Measurements from ENCODE around the gene KCNS1.
A peak's percentile ranks its signal among the peaks of the same experiment; 100 is the strongest.

The KCNS1 gene

DNA sequence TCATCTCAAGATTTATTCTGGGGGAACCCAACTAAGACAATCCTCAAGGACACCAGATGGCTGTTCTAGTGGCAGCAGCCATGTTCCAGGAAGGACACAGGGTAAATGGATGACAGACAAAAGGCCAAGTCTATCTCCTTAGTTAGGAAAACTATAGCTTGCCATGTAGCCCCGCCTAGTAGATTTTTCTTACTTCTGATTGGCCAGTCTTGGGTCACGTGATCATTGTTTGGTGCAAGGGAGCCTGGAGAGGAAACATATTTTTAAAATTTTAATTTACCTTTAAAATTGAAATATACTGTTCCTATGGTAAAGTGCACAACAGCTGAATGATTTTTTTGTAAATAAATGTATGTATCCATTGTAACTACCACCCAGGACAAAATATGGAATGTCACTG lies 4.4 kb upstream of the KCNS1 start:
- DNase-seq (ENCODE audit: low read depth), result no peak

DNA sequence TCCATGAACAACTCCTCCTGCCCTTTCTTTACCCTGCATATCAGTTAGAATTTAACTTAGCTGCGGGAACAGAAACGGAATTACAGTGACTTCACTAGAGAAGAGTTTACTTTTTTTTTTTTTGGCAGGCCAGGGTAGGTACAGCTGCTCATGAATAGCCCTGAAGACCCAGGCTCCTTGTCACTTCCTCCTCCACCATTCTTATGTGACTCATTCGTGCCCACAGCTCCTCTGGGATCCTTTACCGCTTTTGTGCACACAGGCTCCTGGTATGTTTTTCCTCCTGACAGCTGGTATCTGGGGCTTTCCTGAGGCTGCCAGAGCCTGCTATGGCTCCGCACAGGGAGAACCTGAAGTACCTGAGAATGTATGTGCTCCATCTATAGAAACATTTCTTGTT lies 3.9 kb upstream of the KCNS1 start:
- DNase-seq (ENCODE audit: low read depth), result no peak

DNA sequence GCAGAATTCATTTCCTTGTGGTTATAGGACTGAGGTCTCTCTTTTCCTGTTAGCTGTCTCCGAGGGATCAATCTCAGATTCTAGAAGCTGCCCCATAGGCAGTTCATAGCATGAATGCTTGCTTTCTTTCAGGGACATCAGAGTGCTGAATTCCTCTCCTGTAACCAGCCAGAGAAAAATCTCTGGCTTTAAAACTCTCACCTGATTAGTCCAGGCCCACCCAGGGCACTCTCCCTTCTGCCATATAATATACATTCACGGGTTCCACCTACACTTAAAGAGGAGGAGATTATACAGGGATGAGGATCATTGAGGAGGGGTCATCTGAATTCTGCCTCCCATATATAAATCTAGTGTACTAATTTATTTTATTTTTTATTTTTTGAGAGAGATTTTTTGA lies 2.1 kb upstream of the KCNS1 start:
- DNase-seq (ENCODE audit: low read depth), result no peak

DNA sequence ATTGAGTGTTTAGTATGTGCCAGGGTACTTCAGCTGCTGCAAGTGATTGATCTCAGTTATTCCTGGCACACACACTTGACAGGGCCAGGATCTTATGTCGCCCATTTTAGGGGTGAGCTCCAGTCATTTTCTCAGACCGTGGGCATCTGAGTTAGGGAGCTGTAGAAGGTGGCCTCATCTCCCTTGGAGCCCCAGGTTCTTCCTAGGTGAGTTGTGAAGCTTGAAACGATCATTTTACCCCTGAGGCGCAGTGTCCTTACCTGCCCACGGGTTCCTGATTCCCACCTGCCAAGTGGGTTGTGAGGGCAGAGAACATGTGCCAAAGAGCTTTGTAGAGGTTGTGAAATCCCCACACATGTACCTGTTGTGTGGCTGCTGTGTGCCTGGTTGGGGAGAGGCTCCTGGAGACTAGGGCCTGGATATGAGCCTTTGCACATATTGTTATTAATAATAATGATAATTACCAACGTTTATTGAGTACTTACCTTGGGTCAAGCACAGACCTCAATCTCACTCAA lies 465 bp upstream of the KCNS1 start:
- DNase-seq (ENCODE audit: low read depth), result no peak

DNA sequence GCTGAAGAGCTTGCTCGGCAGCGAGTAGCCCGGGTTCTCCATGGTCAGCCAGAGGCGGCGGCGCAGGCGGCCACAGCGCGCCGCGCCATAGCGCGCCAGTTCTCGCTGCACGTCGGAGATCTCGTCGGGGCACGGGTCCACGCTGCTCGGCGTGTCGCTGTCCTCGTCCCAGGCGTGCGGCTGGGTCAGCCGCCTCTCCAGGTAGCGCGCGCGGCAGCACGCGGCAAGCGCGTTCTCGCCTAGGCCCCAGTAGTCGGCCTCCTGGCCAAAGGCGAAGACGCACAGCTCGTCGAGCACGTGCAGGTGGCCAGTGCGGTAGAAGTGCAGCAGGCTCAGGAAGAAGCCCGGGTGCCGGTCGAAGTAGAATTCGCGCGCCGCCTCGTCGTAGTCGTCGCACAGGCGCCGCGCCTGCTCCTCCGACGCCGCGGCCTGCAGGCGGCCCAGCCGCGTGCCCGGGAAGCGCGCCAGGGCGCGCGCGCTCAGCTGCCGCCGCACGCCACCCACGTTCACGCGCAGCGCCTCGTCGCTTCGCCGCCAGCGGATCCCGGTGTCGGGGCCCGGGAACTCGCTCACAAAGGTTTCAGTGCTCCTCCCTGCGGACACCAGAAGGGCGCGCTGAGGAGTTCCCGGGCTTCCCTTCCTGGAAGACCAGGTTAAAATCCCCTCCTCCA lies 2.7 kb downstream of the KCNS1 start:
- no peak for DNase-seq (ENCODE audit: low read depth)

DNA sequence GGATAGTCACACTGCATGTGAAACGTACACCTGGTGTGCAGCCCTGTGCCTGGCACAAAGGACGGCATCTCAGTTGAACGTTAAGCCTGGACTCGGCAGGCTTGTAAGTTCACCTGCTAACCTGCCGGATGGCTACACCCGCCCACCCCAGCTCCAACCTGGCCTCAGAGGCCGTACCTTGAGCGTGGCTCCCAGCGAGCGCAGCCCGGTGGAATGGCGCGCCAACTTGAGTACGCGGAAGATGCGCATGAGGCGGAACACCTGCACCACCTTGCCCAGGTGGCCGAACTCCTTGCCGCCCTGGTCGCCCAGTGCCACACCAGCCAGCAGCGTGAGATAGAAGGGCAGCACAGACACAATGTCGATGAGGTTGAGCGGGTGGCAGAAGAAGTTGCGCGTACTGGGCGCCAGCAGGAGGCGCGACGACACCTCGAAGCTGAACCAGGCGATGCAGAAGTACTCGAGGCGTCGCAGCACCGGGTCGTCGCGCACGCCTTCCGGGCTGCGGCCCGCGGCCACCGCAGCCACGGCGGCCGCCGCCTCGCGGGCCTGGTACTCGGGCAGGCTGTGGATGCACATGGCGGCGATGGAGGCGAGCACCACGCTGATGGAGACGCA lies 3.3 kb downstream of the KCNS1 start:
- DNase-seq (ENCODE audit: low read depth), result peak; percentile 24

DNA sequence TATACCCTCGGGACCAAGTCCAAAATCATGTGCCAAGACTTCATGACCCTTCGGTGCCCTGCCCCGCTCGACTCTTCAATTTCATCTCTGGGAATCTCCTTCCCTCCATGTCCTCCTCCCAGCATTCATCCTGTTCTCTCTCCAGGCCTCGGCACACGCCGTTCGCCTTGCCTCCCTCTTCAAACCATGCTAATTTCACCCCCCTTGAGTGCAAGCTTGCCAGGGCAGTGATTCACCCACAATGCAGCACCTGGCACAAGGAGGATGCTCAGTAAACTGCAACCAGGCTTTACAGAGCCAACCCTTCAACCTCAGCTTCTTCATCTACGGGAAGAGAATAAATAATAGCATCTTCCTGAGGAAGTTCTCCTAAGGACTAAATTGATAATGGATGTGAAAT lies 4.1 kb downstream of the KCNS1 start:
- no peak for DNase-seq (ENCODE audit: low read depth)

DNA sequence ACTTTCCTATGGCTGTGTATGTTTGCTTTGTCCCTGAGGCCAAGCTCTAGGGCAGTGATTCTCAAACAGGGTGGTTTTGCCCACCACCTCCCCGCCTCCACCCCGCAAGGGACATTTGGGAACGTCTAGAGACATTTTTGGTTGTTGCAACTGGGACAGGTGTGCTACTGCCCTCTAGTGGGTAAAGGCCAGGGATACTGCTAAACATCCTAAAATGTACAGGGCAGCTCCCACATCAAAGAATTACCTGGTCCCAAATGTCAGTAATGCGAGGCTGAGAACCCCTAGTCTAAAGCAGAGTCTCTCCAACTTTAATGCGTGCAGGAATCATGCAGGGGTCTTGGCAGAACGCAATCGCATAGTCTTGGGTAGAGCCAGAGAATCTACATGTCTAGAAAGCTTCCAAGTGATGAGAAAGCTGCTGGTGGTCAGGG lies 5.1 kb downstream of the KCNS1 start:
- peak; percentile 45 for DNase-seq (ENCODE audit: low read depth)

DNA sequence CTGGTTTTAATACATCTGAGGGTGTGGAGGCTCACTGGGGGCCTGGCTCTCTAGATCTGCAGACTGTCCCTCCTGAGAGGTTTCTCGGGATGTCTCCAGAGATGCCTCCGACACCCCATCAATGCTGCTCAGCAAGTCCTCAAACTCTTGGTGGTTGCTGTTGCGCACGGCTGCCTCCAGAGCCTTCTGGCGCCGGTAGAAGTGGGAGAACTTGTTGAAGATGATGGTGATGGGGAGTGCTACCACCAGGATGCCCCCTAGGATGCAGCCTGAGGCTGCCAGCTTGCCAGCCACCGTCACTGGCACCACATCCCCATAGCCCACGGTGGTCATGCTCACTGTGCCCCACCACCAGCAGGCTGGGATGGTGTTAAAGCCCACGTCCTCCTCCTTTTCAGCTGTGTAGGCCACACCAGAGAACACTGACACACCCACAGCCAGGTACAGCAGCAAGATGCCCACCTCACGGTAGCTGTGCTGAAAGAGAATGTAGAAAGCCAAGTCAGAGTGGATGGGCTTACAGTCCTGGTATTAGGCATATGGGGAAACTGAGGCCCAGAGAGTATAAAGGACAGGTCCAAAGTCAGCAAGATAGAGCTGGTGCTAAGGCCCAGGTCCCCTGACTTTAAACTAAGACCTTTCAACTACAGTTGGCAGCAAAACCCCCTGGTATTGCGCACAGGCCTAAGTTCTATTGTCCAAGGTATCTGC lies 5.9 kb downstream of the KCNS1 start:
- no peak for DNase-seq (ENCODE audit: low read depth)

DNA sequence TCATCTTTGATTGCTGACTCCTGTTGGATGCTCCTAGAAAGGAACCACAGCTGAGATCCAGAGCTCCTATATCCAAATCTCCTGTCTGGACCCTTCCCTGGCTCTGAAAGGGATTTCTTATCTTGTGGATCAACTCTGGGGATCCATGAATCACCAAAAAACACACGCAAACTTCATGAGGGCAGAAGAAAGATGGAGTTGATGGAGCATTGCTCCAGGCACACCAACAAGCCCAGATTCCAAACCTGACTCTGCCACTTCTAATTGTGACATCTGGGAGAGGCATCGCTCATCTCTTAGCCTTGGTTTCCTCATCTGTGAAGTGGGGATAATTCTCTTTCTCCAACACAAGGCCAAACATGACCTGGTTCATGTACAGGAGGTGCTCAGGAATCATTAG lies 6.7 kb downstream of the KCNS1 start:
- no peak for DNase-seq (ENCODE audit: low read depth)

DNA sequence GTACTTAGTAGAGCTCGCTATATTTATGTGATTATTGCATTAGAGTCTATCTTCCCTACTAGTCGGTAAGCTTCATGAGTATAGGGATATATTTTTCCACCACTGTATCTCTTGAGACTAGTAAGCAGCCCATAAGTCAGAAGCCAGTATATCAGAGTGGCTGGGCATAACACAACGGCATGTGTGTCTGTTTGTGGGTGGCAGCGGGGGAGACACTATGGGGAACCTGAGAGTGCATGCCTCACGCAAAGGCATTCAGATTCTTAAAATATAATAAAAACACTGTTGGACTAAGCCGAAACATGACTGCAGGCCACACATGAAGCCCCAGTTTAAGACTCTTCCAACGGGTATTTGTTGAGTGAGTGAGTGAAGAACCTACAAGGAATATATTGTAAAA lies 8.0 kb downstream of the KCNS1 start:
- DNase-seq (ENCODE audit: low read depth), result no peak

DNA sequence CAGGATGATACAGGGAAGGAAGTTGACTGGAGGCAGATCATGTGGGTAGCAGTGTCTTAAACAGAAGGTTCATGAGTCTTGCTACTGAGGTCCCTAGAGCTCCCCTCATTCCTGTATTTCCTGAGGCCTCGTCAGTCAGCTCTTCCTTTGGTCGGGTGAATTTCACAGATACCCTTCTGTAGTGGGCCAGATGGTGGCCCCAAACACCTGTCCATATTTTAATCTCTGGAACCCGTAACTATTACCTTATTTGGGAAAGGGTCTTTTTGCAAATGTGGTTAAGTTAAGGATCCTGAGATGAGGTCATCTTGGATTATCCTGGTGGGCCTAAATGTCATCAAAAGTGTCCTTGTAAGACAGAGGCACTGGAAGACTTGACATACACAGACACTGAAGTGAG lies 9.6 kb downstream of the KCNS1 start:
- DNase-seq (ENCODE audit: low read depth), result no peak

DNA sequence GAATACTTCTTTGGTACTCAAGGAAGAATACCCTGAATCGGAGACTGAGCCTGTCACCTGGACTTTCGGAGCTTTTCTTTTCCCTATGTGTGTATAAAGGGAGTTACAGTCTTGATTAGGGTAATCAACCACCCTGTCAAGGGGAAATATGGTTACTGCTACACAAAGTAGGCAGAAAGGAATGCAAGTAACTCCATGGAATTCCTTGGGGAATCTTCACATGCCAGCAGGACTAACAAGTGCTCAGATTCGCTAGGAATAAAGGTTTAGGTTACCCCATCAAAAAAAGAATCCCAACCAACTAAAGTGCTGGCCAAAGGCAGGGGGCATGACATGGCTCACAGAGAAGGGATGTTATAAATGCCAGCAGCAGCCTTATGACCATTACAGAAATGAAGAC lies 10.4 kb downstream of the KCNS1 start:
- no peak for DNase-seq (ENCODE audit: low read depth)

DNA sequence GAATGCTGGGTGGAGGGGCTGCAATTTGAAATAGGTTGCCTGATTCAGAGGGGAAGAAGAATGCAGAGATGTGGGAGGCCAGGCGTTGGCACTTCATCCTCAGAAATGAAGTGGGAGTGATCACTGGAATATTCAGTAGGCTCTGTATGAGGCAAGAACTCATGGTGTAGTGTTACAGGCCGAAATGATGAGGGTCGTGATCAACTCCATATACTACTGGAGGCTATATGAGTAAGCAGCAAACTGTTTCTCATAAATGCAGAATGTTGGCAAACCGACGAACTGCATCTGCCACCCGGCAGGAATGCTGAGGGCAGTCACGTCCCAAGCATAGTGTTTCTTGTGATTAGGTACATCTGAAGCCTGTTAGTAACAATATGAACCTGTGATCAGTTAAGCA lies 12.7 kb downstream of the KCNS1 start:
- no peak for DNase-seq (ENCODE audit: low read depth)

DNA sequence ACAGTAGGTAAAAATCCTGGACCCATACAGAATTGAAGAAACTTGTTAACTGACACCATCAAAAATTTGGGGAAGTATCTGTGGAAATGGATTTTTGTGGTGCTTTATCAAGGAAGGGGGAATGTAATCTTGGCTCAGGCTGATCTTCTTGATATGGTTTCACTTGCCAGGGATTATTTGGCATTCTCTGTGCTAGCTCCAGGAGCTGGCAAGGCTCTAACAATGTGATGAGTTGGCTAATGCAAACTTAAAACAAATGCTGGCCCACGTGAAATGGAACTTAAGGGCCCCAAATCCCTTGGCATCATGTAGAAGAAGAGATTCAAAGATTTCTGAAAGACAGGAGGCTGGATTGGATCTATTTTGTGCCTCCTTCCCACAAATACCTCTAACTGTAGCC lies 13.1 kb downstream of the KCNS1 start:
- DNase-seq (ENCODE audit: low read depth), result no peak

DNA sequence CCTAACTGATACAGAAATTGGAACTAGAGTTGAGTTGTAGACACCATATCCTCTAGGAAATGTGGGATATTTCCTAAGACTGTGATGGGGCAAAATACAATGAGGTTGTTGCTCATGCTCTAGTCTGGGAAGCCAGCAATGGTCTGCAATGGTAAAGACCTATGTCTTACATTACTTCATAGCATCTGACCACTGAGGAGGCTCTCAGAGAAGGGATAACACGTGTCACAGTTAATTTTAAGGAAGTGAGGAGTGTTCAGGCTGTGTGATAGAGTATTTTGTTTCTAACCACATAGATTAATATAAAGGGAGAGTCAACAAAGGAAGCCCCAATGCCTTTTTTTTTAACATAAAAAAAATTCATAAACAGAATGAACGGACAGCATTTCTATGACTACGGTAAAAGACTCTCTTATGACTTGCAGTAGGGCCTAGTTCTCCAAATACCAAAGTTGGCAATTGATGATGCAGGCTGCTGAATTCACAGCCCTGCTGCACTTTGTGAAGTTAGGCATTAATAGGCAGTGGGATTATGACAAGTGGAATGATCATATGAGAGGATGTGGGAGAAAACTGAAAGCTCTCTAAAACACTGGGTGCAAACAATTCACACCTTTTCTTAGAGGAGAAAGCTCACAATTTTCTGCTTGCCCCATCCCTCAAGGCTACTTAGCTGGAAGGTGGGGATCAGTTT lies 13.7 kb downstream of the KCNS1 start:
- no peak for DNase-seq (ENCODE audit: low read depth)

DNA sequence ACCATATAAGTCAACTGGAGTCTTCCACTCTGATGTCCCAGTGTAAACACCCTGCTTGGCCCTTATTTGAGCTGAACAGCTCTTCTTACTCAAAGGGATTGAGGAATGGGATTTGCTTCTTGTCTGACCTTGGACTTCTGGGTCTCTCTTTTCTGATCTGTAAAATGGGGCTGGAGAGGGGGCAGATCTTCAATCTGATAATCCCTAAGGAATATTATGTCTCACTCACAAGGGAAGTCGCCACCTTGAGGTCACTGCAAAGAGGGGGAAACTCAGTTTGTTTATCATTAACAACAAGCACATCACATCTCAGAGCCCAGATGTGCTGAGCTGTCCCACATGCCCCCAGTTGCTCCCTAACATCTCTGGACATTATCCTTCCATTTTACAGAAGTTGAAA lies 15.1 kb downstream of the KCNS1 start:
- no peak for DNase-seq (ENCODE audit: low read depth)

DNA sequence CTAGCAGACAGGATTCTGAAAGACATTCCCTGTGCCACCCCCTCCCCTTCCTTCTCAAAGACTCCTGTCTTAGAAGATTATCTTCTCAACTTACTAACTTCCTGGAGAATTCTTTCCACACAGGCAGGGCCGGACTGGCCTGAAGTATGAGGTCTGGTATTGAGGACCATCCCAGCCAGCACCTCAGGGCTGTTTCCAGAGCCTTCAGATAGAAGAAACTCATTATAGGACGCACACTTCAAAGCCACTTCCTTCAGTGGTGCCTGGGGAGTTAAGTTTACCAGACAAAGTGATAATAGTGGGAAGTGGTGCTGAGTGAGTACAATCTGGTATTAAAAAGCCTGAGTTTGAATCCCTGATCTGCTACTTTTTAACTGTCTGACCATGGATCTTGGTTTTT lies 15.6 kb downstream of the KCNS1 start:
- no peak for DNase-seq (ENCODE audit: low read depth)

DNA sequence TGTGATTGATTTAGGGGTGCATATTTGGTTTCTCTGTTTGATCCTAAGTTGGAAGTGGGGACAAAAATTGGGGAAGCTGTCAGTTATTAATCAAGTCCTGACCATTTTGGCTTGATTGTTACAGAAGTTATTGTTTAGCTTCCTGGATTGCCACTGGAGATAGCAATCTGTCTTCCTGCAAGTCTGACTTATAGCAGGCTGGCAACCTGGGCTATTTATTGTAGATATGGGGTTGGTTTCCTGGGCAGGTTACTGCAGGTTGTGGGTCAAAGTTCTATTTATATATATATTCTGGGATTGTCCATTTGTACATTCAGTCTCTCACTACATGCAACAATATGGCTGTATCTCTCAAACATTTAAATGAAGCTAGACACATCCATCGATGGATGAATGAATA lies 17.8 kb downstream of the KCNS1 start:
- no peak for DNase-seq (ENCODE audit: low read depth)

DNA sequence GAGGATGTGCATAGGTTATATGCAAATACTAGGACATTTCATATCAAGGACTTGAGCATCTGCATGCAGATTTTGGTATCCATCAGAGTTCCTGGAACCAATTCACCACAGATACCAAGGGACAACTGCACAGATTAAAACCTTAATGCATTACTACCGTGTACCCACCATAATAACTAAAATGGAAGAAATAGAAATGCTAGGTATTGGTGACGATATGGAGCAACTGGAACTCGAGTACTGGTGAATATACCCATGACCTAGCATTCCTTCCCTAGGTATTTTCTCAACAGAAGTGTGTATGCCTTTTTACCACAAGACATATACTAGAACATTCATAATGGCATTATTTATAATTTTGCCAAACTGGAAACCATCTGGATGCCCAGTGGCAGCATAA lies 18.5 kb downstream of the KCNS1 start:
- no peak for DNase-seq (ENCODE audit: low read depth)

DNA sequence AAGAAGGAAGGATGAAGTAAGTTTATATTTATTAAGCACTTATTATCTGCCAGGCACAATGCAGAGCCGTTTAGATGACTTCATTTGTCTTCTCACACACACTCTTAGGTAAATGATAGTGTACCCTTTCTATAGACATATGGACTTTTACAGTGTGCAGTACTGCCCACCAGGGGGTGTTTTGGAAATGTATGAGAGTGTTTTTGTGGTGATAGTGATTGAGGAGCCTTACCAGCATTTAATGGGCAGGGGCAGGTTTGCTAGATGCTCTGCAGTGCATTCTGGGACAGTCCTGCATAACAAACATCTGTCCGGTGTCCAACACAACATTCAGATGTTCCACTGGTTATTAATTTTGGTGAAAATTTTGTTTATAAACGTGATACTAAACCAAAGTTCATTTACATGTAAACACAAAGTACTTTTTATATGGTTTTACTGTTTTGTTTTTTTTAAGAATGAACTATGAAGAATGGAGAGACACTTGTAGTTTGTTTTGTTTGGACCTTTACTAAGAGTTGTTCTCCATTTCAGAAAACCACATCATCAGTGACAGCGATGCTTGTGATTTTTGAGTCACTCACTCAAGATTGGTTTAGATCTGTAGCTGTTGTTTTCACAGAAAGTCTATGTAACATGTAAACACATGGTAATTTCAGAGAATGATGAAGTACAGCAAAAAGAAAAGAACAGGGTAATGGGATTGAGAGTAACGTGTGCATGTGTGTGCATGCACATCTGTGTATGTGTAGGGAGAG lies 19.9 kb downstream of the KCNS1 start:
- no peak for DNase-seq (ENCODE audit: low read depth)

DNA sequence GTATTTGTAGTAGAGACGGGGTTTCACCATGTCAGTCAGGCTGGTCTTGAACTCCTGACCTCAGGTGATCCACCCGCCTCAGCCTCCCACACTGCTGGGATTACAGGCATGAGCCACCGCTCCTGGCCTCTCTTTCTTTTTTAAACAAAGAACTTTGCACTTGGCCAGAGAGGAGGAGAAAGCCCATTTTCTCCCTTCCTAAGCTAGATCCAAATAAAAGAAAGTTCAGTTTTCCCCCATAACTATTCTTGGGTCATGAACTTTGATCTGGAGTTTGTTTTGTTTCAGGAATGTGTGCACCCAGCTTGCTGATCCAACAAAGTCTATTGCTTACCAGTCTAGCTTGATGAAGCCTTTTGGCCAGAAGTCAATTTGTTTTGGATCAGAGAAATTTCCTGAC lies 23.4 kb downstream of the KCNS1 start:
- DNase-seq (ENCODE audit: low read depth), result no peak
